ENCODE data around the gene DYRK1A. TPM values are rescaled to one million over a fixed set of nuclear protein-coding genes. Genes with fewer than 3 reads are reported as not detected.
A peak's percentile ranks its signal among the peaks of the same experiment; 100 is the strongest.

DYRK1A gene
- total RNA-seq, 2 experiments from 2014 or later: 73.6 to 74.1 TPM

GRCh38 chr21:37415939-37416338 lies 49.4 kb downstream of the DYRK1A start:
- no peak overlapping the region for H3K27ac Mint-ChIP-seq
- no peaks in the 10 kb centered on the region for H3K27me3 Mint-ChIP-seq
- CTCF ChIA-PET: no interaction called here
- H3K4me1 Mint-ChIP-seq: peaks cover 69% of the 10 kb centered on the region
- H3K4me3 Mint-ChIP-seq: no peak overlapping the region
- no peak for DNase-seq
- POLR2A ChIA-PET: no interaction called here
- H3K9me3 Mint-ChIP-seq: no peaks in the 10 kb centered on the region
- peaks cover 18% of the 10 kb centered on the region for H3K36me3 Mint-ChIP-seq (ENCODE audit: low read depth)

- ChIA-PET CTCF (interaction anchor here (0.7 kb wide), 1 partner anchor 47 kb away, joined by 3 read pairs; no protein-coding TSS in a partner anchor), POLR2A (interaction anchor here (1.7 kb wide), 1 partner anchor 9 kb away, joined by 9 read pairs; no protein-coding TSS in a partner anchor)
- no peak overlapping the region for H3K4me3 Mint-ChIP-seq
- no peak overlapping the region for H3K27ac Mint-ChIP-seq
- H3K4me1 Mint-ChIP-seq: peaks cover 65% of the 10 kb centered on the region
- DNase-seq: no peak
- no peaks in the 10 kb centered on the region for H3K9me3 Mint-ChIP-seq
- H3K36me3 Mint-ChIP-seq (ENCODE audit: low read depth): peaks cover 22% of the 10 kb centered on the region
- H3K27me3 Mint-ChIP-seq: no peaks in the 10 kb centered on the region
These were observed 50.3 kb downstream of the DYRK1A start for GRCh38 chr21:37416914-37417313.

GRCh38 chr21:37419228-37419906 lies 52.8 kb downstream of the DYRK1A start:
- Mint-ChIP-seq H3K27ac (peak overlapping the region; percentile 39), H3K9me3 (no peaks in the 10 kb centered on the region), H3K4me1 (peaks cover 48% of the 10 kb centered on the region), H3K27me3 (no peaks in the 10 kb centered on the region), H3K36me3 (ENCODE audit: low read depth) (peaks cover 39% of the 10 kb centered on the region), H3K4me3 (no peak overlapping the region)
- ChIA-PET CTCF (interaction anchor here (1.2 kb wide), 1 partner anchor 11 kb away, joined by 4 read pairs; no protein-coding TSS in a partner anchor), POLR2A (interaction anchor here (0.9 to 1.0 kb wide), 2 partner anchors 11 to 151 kb away, joined by 3 to 4 read pairs; no protein-coding TSS in a partner anchor)
- no peak for DNase-seq

- Mint-ChIP-seq H3K4me3 (no peak overlapping the region), H3K36me3 (ENCODE audit: low read depth) (peaks cover 51% of the 10 kb centered on the region), H3K27ac (no peak overlapping the region), H3K9me3 (no peaks in the 10 kb centered on the region), H3K4me1 (peaks cover 32% of the 10 kb centered on the region), H3K27me3 (no peaks in the 10 kb centered on the region)
- ChIA-PET CTCF (no interaction called here), POLR2A (no interaction called here)
- no peak for DNase-seq
These were observed 54.7 kb downstream of the DYRK1A start for GRCh38 chr21:37421306-37421705.

GRCh38 chr21:37422382-37422781 lies 55.8 kb downstream of the DYRK1A start:
- peaks cover 32% of the 10 kb centered on the region for H3K4me1 Mint-ChIP-seq
- CTCF ChIA-PET: no interaction called here
- H3K9me3 Mint-ChIP-seq: no peaks in the 10 kb centered on the region
- no peak overlapping the region for H3K27ac Mint-ChIP-seq
- no peak for DNase-seq
- no peaks in the 10 kb centered on the region for H3K27me3 Mint-ChIP-seq
- POLR2A ChIA-PET: no interaction called here
- H3K36me3 Mint-ChIP-seq (ENCODE audit: low read depth): peaks cover 54% of the 10 kb centered on the region
- no peak overlapping the region for H3K4me3 Mint-ChIP-seq

- ChIA-PET POLR2A (no interaction called here), CTCF (no interaction called here)
- Mint-ChIP-seq H3K4me3 (no peak overlapping the region), H3K36me3 (ENCODE audit: low read depth) (peaks cover 56% of the 10 kb centered on the region), H3K9me3 (no peaks in the 10 kb centered on the region), H3K27ac (no peak overlapping the region), H3K4me1 (peaks cover 25% of the 10 kb centered on the region), H3K27me3 (no peaks in the 10 kb centered on the region)
- DNase-seq: no peak
These were observed 56.5 kb downstream of the DYRK1A start for GRCh38 chr21:37423103-37423502.

GRCh38 chr21:37424396-37424795 lies 57.8 kb downstream of the DYRK1A start:
- H3K9me3 Mint-ChIP-seq: no peaks in the 10 kb centered on the region
- no peaks in the 10 kb centered on the region for H3K27me3 Mint-ChIP-seq
- no peak for DNase-seq
- ChIA-PET CTCF (no interaction called here), POLR2A (no interaction called here)
- H3K36me3 Mint-ChIP-seq (ENCODE audit: low read depth): peaks cover 63% of the 10 kb centered on the region
- peaks cover 15% of the 10 kb centered on the region for H3K4me1 Mint-ChIP-seq
- no peak overlapping the region for H3K4me3 Mint-ChIP-seq
- no peak overlapping the region for H3K27ac Mint-ChIP-seq

- no peaks in the 10 kb centered on the region for H3K27me3 Mint-ChIP-seq
- POLR2A ChIA-PET: no interaction called here
- peaks cover 62% of the 10 kb centered on the region for H3K36me3 Mint-ChIP-seq (ENCODE audit: low read depth)
- H3K4me1 Mint-ChIP-seq: peaks cover 13% of the 10 kb centered on the region
- CTCF ChIA-PET: no interaction called here
- no peaks in the 10 kb centered on the region for H3K9me3 Mint-ChIP-seq
- no peak overlapping the region for H3K4me3 Mint-ChIP-seq
- no peak for DNase-seq
- no peak overlapping the region for H3K27ac Mint-ChIP-seq
These were observed 58.4 kb downstream of the DYRK1A start for GRCh38 chr21:37425001-37425400.

GRCh38 chr21:37425684-37426083 lies 59.1 kb downstream of the DYRK1A start:
- POLR2A ChIA-PET: no interaction called here
- CTCF ChIA-PET: no interaction called here
- Mint-ChIP-seq H3K27ac (no peak overlapping the region), H3K9me3 (no peaks in the 10 kb centered on the region), H3K36me3 (ENCODE audit: low read depth) (peaks cover 62% of the 10 kb centered on the region), H3K4me3 (no peak overlapping the region), H3K4me1 (peaks cover 14% of the 10 kb centered on the region), H3K27me3 (no peaks in the 10 kb centered on the region)
- DNase-seq: no peak

- Mint-ChIP-seq H3K4me1 (peaks cover 16% of the 10 kb centered on the region), H3K27me3 (no peaks in the 10 kb centered on the region), H3K36me3 (ENCODE audit: low read depth) (peaks cover 63% of the 10 kb centered on the region), H3K9me3 (no peaks in the 10 kb centered on the region), H3K4me3 (no peak overlapping the region), H3K27ac (no peak overlapping the region)
- CTCF ChIA-PET: no interaction called here
- POLR2A ChIA-PET: no interaction called here
- no peak for DNase-seq
These were observed 60.6 kb downstream of the DYRK1A start for GRCh38 chr21:37427221-37427620.

GRCh38 chr21:37429356-37429755 lies 62.8 kb downstream of the DYRK1A start:
- Mint-ChIP-seq H3K4me1 (peaks cover 22% of the 10 kb centered on the region), H3K9me3 (no peaks in the 10 kb centered on the region), H3K36me3 (ENCODE audit: low read depth) (peaks cover 54% of the 10 kb centered on the region), H3K4me3 (no peak overlapping the region), H3K27ac (no peak overlapping the region), H3K27me3 (no peaks in the 10 kb centered on the region)
- ChIA-PET CTCF (interaction anchor here (0.7 kb wide), 1 partner anchor 34 kb away, joined by 3 read pairs; no protein-coding TSS in a partner anchor), POLR2A (interaction anchor here (1.0 kb wide), 1 partner anchor 28 kb away, joined by 3 read pairs; no protein-coding TSS in a partner anchor)
- no peak for DNase-seq

GRCh38 chr21:37430184-37430821 lies 63.7 kb downstream of the DYRK1A start:
- Mint-ChIP-seq H3K27me3 (no peaks in the 10 kb centered on the region), H3K36me3 (ENCODE audit: low read depth) (peaks cover 50% of the 10 kb centered on the region), H3K27ac (no peak overlapping the region), H3K9me3 (no peaks in the 10 kb centered on the region), H3K4me3 (no peak overlapping the region), H3K4me1 (peaks cover 22% of the 10 kb centered on the region)
- ChIA-PET CTCF (interaction anchor here (0.7 kb wide), 1 partner anchor 33 kb away, joined by 3 read pairs; no protein-coding TSS in a partner anchor), POLR2A (no interaction called here)
- DNase-seq: no peak

GRCh38 chr21:37431243-37431642 lies 64.7 kb downstream of the DYRK1A start:
- ChIA-PET CTCF (no interaction called here), POLR2A (no interaction called here)
- Mint-ChIP-seq H3K9me3 (no peaks in the 10 kb centered on the region), H3K27me3 (no peaks in the 10 kb centered on the region), H3K4me1 (peaks cover 19% of the 10 kb centered on the region), H3K27ac (no peak overlapping the region), H3K4me3 (no peak overlapping the region), H3K36me3 (ENCODE audit: low read depth) (peaks cover 42% of the 10 kb centered on the region)
- no peak for DNase-seq
